ENCODE measurements around the gene VAV3. TPM values are rescaled to one million over a fixed set of nuclear protein-coding genes. Genes with fewer than 3 reads are reported as not detected.

The VAV3 gene
- total RNA-seq, 1 experiment from 2014 or later: 0.57 TPM

DNA sequence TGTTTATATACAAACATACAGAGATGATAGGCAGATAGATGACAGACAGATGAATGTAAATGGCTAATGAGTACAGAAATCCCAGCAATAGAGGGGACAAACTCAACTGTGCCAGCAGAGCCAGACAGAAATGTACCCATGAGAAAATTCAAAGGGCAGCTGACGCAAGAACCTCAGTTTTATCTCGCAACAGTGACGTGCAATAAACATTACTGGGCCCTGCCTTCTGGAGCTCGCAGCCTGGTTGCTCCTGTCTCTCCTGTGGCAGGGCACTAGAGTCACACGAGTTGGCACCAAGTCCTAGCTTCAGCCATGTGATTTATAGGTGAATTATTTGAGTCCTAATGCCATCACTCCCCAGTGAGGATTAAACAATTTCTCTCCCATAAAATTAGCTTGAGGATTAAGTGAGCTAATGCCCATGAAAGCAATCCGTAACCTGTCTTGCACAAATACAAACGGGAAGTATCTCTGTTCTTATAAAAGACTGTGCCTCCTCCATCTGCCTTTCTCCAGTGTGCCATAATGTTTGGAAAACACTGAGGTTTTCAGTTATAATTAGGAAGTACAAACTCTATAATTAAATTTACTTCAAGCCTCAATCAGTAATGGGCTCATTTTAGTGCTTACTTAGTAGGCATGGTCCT is 50.7 kb downstream of the VAV3 start:
- H3K4me3 Mint-ChIP-seq (ENCODE audit: unreplicated experiment): no peak overlapping the region
- BruUV-seq (replicated peaks): no TSS peak
- CTCF ChIA-PET: no interaction called here
- Histone ChIP-seq H3K9me3 (no peaks in the 10 kb centered on the region), H3K27me3 (replicated peaks; ENCODE audit: control insufficient read depth, insufficient read depth, low read length) (no peaks in the 10 kb centered on the region), H3K4me3 (ENCODE audit: low read depth, low read length) (no peak overlapping the region), H3K36me3 (ENCODE audit: control insufficient read depth, insufficient read depth, low read length) (no peaks in the 10 kb centered on the region), H3K4me1 (no peaks in the 10 kb centered on the region)
- DNase-seq: no peak
- H3K9me3 Mint-ChIP-seq (ENCODE audit: unreplicated experiment): no peaks in the 10 kb centered on the region
- H3K27ac Mint-ChIP-seq (ENCODE audit: unreplicated experiment): no peak overlapping the region
- H3K36me3 Mint-ChIP-seq (ENCODE audit: insufficient read depth, unreplicated experiment): no peaks in the 10 kb centered on the region
- intact Hi-C loops (cut with micrococcal nuclease; ENCODE audit: unreplicated experiment): no loop called here
- H3K27me3 Mint-ChIP-seq (ENCODE audit: insufficient read depth, unreplicated experiment): no peaks in the 10 kb centered on the region
- no peaks in the 10 kb centered on the region for H3K4me1 Mint-ChIP-seq (ENCODE audit: low read depth, unreplicated experiment)
- POLR2A ChIA-PET: no interaction called here
- no peak for TF ChIP-seq CTCF (IDR thresholded peaks at IDR 0.05; ENCODE audit: insufficient read depth in 1 of 2, low read depth in 1 of 2, low read length in 1 of 2, severe bottlenecking in 1 of 2, unreplicated experiment in 1 of 2)

DNA sequence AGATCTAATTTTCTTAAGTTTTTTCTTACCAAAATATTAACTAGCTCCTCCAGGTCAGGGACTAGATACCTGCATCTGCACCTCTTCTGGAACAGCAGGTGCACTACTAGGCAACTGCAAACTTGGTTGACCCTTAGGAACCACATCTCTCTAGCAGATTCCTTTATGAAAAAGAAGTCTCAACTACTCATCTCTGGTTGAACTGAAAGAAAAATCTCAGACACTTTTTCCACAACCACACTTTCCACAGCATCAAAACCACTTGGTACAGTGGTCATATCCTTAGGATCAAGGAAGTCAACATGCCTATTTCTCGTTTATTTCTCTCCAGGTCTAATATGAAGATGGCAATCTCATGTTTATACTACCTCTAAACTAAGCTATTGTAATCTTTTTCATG is 52.3 kb downstream of the VAV3 start:
- Histone ChIP-seq H3K9me3 (no peaks in the 10 kb centered on the region), H3K4me3 (ENCODE audit: low read depth, low read length) (no peak overlapping the region), H3K36me3 (ENCODE audit: control insufficient read depth, insufficient read depth, low read length) (no peaks in the 10 kb centered on the region), H3K27me3 (replicated peaks; ENCODE audit: control insufficient read depth, insufficient read depth, low read length) (no peaks in the 10 kb centered on the region), H3K4me1 (no peaks in the 10 kb centered on the region)
- intact Hi-C loops (cut with micrococcal nuclease; ENCODE audit: unreplicated experiment): no loop called here
- H3K36me3 Mint-ChIP-seq (ENCODE audit: insufficient read depth, unreplicated experiment): no peaks in the 10 kb centered on the region
- DNase-seq: no peak
- ChIA-PET CTCF (no interaction called here), POLR2A (no interaction called here)
- no peak overlapping the region for H3K4me3 Mint-ChIP-seq (ENCODE audit: unreplicated experiment)
- BruUV-seq (replicated peaks): no TSS peak
- H3K4me1 Mint-ChIP-seq (ENCODE audit: low read depth, unreplicated experiment): no peaks in the 10 kb centered on the region
- H3K27ac Mint-ChIP-seq (ENCODE audit: unreplicated experiment): no peak overlapping the region
- TF ChIP-seq CTCF (IDR thresholded peaks at IDR 0.05; ENCODE audit: insufficient read depth in 1 of 2, low read depth in 1 of 2, low read length in 1 of 2, severe bottlenecking in 1 of 2, unreplicated experiment in 1 of 2): no peak
- no peaks in the 10 kb centered on the region for H3K27me3 Mint-ChIP-seq (ENCODE audit: insufficient read depth, unreplicated experiment)
- no peaks in the 10 kb centered on the region for H3K9me3 Mint-ChIP-seq (ENCODE audit: unreplicated experiment)

DNA sequence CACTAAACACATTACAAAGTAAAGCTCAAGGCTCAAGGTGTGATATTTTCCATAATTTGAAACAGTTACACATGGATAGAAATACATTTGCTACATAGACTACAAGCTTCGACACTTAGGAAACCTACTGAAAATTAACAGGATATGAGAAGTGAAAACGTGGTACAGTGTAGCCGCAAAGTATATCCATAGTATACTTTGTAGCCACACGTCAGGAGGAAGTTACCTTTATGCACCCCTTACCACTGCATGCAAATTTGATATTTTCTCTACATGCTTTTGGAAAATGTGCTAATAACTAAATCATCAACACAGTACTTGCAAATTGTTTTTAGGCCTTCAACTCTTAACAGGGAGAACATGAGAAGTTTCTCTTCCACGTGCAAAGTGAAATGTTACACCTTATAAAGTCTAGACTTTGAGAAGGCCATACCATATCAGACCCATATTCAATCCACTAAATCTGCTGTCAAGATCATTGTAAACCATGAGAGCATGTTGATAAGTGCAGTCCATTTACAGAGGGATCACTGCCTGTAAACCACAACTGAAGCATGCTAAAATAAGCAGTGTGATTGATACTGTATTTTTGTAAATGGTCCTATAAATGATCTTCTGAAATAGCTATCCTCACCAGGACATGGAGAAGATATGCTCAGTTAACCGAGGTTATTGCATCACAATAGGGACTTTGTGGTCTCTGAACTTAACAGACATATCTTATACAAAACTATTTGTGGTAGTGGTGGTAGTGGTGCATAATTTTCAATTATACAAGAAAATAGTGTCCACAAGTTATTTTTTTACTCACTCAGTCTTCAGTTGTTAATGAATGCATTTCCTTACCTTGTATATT is 64.7 kb downstream of the VAV3 start:
- no peaks in the 10 kb centered on the region for H3K36me3 Mint-ChIP-seq (ENCODE audit: insufficient read depth, unreplicated experiment)

More for the DNA sequence above, 64.7 kb downstream of the VAV3 start:
- Mint-ChIP-seq H3K4me1 (ENCODE audit: low read depth, unreplicated experiment) (no peaks in the 10 kb centered on the region), H3K27ac (ENCODE audit: unreplicated experiment) (no peak overlapping the region), H3K27me3 (ENCODE audit: insufficient read depth, unreplicated experiment) (peaks cover 7% of the 10 kb centered on the region), H3K4me3 (ENCODE audit: unreplicated experiment) (no peak overlapping the region), H3K9me3 (ENCODE audit: unreplicated experiment) (no peaks in the 10 kb centered on the region)
- intact Hi-C loops (cut with micrococcal nuclease; ENCODE audit: unreplicated experiment): no loop called here
- Histone ChIP-seq H3K36me3 (ENCODE audit: control insufficient read depth, insufficient read depth, low read length) (no peaks in the 10 kb centered on the region), H3K9me3 (no peaks in the 10 kb centered on the region), H3K27me3 (replicated peaks; ENCODE audit: control insufficient read depth, insufficient read depth, low read length) (no peaks in the 10 kb centered on the region), H3K4me3 (ENCODE audit: low read depth, low read length) (no peak overlapping the region), H3K4me1 (no peaks in the 10 kb centered on the region)
- no peak for TF ChIP-seq CTCF (IDR thresholded peaks at IDR 0.05; ENCODE audit: insufficient read depth in 1 of 2, low read depth in 1 of 2, low read length in 1 of 2, severe bottlenecking in 1 of 2, unreplicated experiment in 1 of 2)
- no TSS peak for BruUV-seq (replicated peaks)
- ChIA-PET CTCF (no interaction called here), POLR2A (no interaction called here)
- no peak for DNase-seq

All from Caco-2 (cell line).